HepG2 (cell line): ENCODE data around the gene FGD4. TPM values are rescaled to one million over a fixed set of nuclear protein-coding genes. Genes with fewer than 3 reads are reported as not detected.

ENCODE experiments used
- BHLHE40 ChIP-seq: IDR thresholded peaks from 2 replicates; pipeline ENCODE4 v1.6.1; 2011; ENCODE audit warnings: low read length, improper control_type of control experiment
- CC2D1A ChIP-seq: sonication (generic); formaldehyde crosslinking; IDR thresholded peaks from 2 replicates; pipeline ENCODE4 v1.8.1; 2023; ENCODE audit warnings: mild to moderate bottlenecking, missing genetic modification reagents
- DRAP1 ChIP-seq: IDR thresholded peaks from 2 replicates; pipeline ENCODE4 v1.6.1; 2016; ENCODE audit warnings: missing genetic modification reagents, missing compliant biosample characterization
- EED ChIP-seq: sonication (generic); formaldehyde crosslinking; IDR thresholded peaks from 2 replicates; pipeline ENCODE4 v1.5.0; 2020; ENCODE audit warnings: mild to moderate bottlenecking, missing genetic modification reagents
- ETV5 ChIP-seq: IDR thresholded peaks from 2 replicates; pipeline ENCODE4 v1.6.1; 2018; ENCODE audit warnings: missing biosample characterization, missing genetic modification reagents, inconsistent platforms, borderline replicate concordance
- FOXJ3 ChIP-seq: sonication (generic); formaldehyde crosslinking; IDR thresholded peaks from 2 replicates; pipeline ENCODE4 v1.4.0; 2020; ENCODE audit warnings: missing genetic modification reagents, mild to moderate bottlenecking, borderline replicate concordance
- FOXK2 ChIP-seq: fragments of 450-650 bp; IDR thresholded peaks from 2 replicates; pipeline ENCODE4 v1.6.1; 2016
- GABPA ChIP-seq, 2 experiments: IDR thresholded peaks; 2 replicates each; pipeline ENCODE4 v1.6.1; 2011 to 2016; ENCODE audit warnings: low read depth in 2 of 2, low read length in 1 of 2, missing biosample characterization in 1 of 2, missing genetic modification characterization in 1 of 2
- GTF2F1 ChIP-seq: fragments of 150-350 bp; IDR thresholded peaks from 2 replicates; pipeline ENCODE4 v1.6.1; 2014; ENCODE audit warnings: low read length
- HMG20A ChIP-seq: IDR thresholded peaks from 2 replicates; pipeline ENCODE4 v1.6.1; 2016; ENCODE audit warnings: borderline replicate concordance
- KAT8 ChIP-seq: IDR thresholded peaks from 2 replicates; pipeline ENCODE4 v1.6.1; 2016; ENCODE audit warnings: missing genetic modification reagents, missing compliant biosample characterization
- KMT2A ChIP-seq: sonication (generic); formaldehyde crosslinking; IDR thresholded peaks from 2 replicates; pipeline ENCODE4 v1.4.0; 2020; ENCODE audit warnings: missing genetic modification reagents
- LCORL ChIP-seq, 2 experiments: fragments of 450-650 bp in 1 of 2; sonication (generic) in 1 of 2; formaldehyde crosslinking in 1 of 2; IDR thresholded peaks; 2 replicates each; pipeline versions ENCODE4 v1.5.0 to v1.6.1; 2017 to 2020; ENCODE audit warnings: antibody characterized with exemption in 1 of 2, missing genetic modification reagents in 1 of 2
- MYPOP ChIP-seq: sonication (generic); formaldehyde crosslinking; IDR thresholded peaks from 2 replicates; pipeline ENCODE4 v1.8.1; 2023; ENCODE audit warnings: mild to moderate bottlenecking, moderate library complexity, missing genetic modification reagents
- NFKBIZ ChIP-seq: IDR thresholded peaks from 2 replicates; pipeline ENCODE4 v1.6.1; 2018; ENCODE audit warnings: missing genetic modification reagents, missing compliant biosample characterization
- POLR2A ChIP-seq, 2 experiments: IDR thresholded peaks; 2 replicates each; pipeline ENCODE4 v1.6.1; 2011; ENCODE audit warnings: low read depth in 2 of 2, low read length in 2 of 2, mild to moderate bottlenecking in 1 of 2, moderate library complexity in 1 of 2; ENCODE audit not compliant: insufficient read depth in 1 of 2
- POLR2G ChIP-seq: fragments of 200-400 bp; formaldehyde crosslinking; IDR thresholded peaks from 2 replicates; pipeline ENCODE4 v1.6.1; 2018; ENCODE audit warnings: mild to moderate bottlenecking, low read depth, low read length, moderate library complexity
- SMAD3 ChIP-seq: sonication (generic); formaldehyde crosslinking; IDR thresholded peaks from 2 replicates; pipeline ENCODE4 v1.4.0; 2020; ENCODE audit warnings: missing genetic modification reagents
- STAG1 ChIP-seq: sonication (generic); formaldehyde crosslinking; IDR thresholded peaks from 2 replicates; pipeline ENCODE4 v1.4.0; 2020; ENCODE audit warnings: missing genetic modification reagents
- TFAP4 ChIP-seq: sonication (generic); IDR thresholded peaks from 2 replicates; pipeline ENCODE4 v1.6.1; 2016; ENCODE audit warnings: low read depth, borderline replicate concordance
- ZBTB43 ChIP-seq: sonication (generic); formaldehyde crosslinking; conservative IDR thresholded peaks from 2 replicates; pipeline ENCODE4 v1.4.0; 2020; ENCODE audit warnings: missing genetic modification reagents
- ZFP36 ChIP-seq: fragments of 150-350 bp; IDR thresholded peaks from 2 replicates; pipeline ENCODE4 v1.6.1; 2018; ENCODE audit warnings: borderline replicate concordance, low read length, low read depth; ENCODE audit not compliant: partially characterized antibody
- ZFP41 ChIP-seq: sonication (generic); formaldehyde crosslinking; IDR thresholded peaks from 2 replicates; pipeline ENCODE4 v1.4.0; 2020; ENCODE audit warnings: mild to moderate bottlenecking, missing genetic modification reagents, borderline replicate concordance
- ZMYM2 ChIP-seq: sonication (generic); formaldehyde crosslinking; IDR thresholded peaks from 2 replicates; pipeline ENCODE4 v1.8.0; 2022; ENCODE audit warnings: mild to moderate bottlenecking, missing genetic modification reagents
- ZNF264 ChIP-seq: sonication (generic); formaldehyde crosslinking; IDR thresholded peaks from 2 replicates; pipeline ENCODE4 v1.4.0; 2020; ENCODE audit warnings: missing genetic modification reagents
- ZNF484 ChIP-seq: sonication (generic); formaldehyde crosslinking; IDR thresholded peaks from 2 replicates; pipeline ENCODE4 v1.5.1; 2020; ENCODE audit warnings: mild to moderate bottlenecking, low read depth, missing genetic modification reagents, borderline replicate concordance
- ZNF713 ChIP-seq: sonication (generic); formaldehyde crosslinking; IDR thresholded peaks from 2 replicates; pipeline ENCODE4 v1.4.0; 2020; ENCODE audit warnings: mild to moderate bottlenecking, missing genetic modification reagents
- ZSCAN29 ChIP-seq: sonication (generic); formaldehyde crosslinking; conservative IDR thresholded peaks from 2 replicates; pipeline ENCODE4 v1.4.0; 2020; ENCODE audit warnings: mild to moderate bottlenecking, missing genetic modification reagents
- polyA plus RNA-seq, 8 experiments: library from polyadenylated mRNA; depleted of rRNA in 3 of 8; stranded (reverse) in 7 of 8; unstranded in 1 of 8; fragments of >200 nt; fragmentation: Illumina TruSeq in 4 of 8; extraction: Trizol in 4 of 8; gene quantifications; 2 replicates each; pipeline versions ENCODE4 v1.2.1 to v1.2.3, GENCODE V29; 2011 to 2016; ENCODE audit warnings: low read depth in 4 of 8, missing spikeins in 1 of 8, mixed read lengths in 1 of 8; ENCODE audit not compliant: insufficient read depth in 1 of 8
- total RNA-seq, 5 experiments: library from RNA; depleted of rRNA; stranded (reverse); fragments of >200 nt; fragmentation: Illumina TruSeq; extraction: Trizol; gene quantifications; 2 replicates each; pipeline ENCODE4 v1.2.3, GENCODE V29; 2016; ENCODE audit warnings: low read depth in 1 of 5

FGD4 gene
- total and polyA plus RNA-seq, 2 of the 13 experiments (the other 11 are each of a cell fraction or from before 2014, with no cell fraction given) = 4.6 to 6.6 TPM

GRCh38 chr12:32533971-32534590, 134.7 kb downstream of the FGD4 start (continued):
- TF ChIP-seq ZSCAN29 (CRISPR knock-in tag) = 0 out of 2 replicates have a peak, but pooled peaks have one; percentile 29
- peak; percentile 56; the same call in 1 of the 2 replicates for TF ChIP-seq KMT2A (CRISPR knock-in tag)
- peak; percentile 26; the same call in 1 of the 2 replicates for TF ChIP-seq ZMYM2
- TF ChIP-seq FOXK2 = peak; percentile 87
- peak; percentile 57 to 66 for TF ChIP-seq POLR2A (IDR thresholded peaks at IDR 0.05; ENCODE audit: insufficient read depth in 1 of 2, low read depth in 2 of 2, low read length in 2 of 2)
- TF ChIP-seq POLR2G = peak; percentile 45; the same call in 1 of the 2 replicates
- peak; percentile 48; the same call in 1 of the 2 replicates for TF ChIP-seq MYPOP (CRISPR knock-in tag)
- peak; percentile 36; the same call in 1 of the 2 replicates for TF ChIP-seq ZNF264
- TF ChIP-seq DRAP1 = peak; percentile 81
- TF ChIP-seq SMAD3 (CRISPR knock-in tag) = no peak
- TF ChIP-seq BHLHE40 = 0 out of 2 replicates have a peak, but pooled peaks have one; percentile 34
- no peak for TF ChIP-seq LCORL (IDR thresholded peaks at IDR 0.05)
- TF ChIP-seq LCORL (CRISPR knock-in tag; IDR thresholded peaks at IDR 0.05) = peak; percentile 79; the same call in 1 of the 2 replicates
- TF ChIP-seq STAG1 (CRISPR knock-in tag) = no peak
- TF ChIP-seq ZBTB43 (CRISPR knock-in tag) = 0 out of 2 replicates have a peak, but pooled peaks have one; percentile 32
- TF ChIP-seq NFKBIZ (CRISPR knock-in tag) = peak; percentile 86; the same call in 1 of the 2 replicates
- TF ChIP-seq KAT8 (CRISPR knock-in tag) = peak; percentile 56; the same call in 1 of the 2 replicates
- no peak for TF ChIP-seq ZNF713 (CRISPR knock-in tag)
- peak; percentile 45; the same call in 1 of the 2 replicates for TF ChIP-seq ETV5 (CRISPR knock-in tag)
- TF ChIP-seq ZFP36 = peak; percentile 72
- TF ChIP-seq CC2D1A (CRISPR knock-in tag) = no peak
- TF ChIP-seq GABPA (IDR thresholded peaks at IDR 0.05; ENCODE audit: low read depth, low read length) = no peak
- 0 out of 2 replicates have a peak, but pooled peaks have one; percentile 6 for TF ChIP-seq GABPA (CRISPR knock-in tag; IDR thresholded peaks at IDR 0.05; ENCODE audit: low read depth)
- peak; percentile 67; the same call in 1 of the 2 replicates for TF ChIP-seq FOXJ3 (CRISPR knock-in tag)
- TF ChIP-seq ZNF484 (CRISPR knock-in tag) = no peak
- peak; percentile 65; the same call in 1 of the 2 replicates for TF ChIP-seq HMG20A (CRISPR knock-in tag)
- no peak for TF ChIP-seq GTF2F1
- TF ChIP-seq TFAP4 = peak; percentile 65; the same call in 1 of the 2 replicates
- no peak for TF ChIP-seq ZFP41 (CRISPR knock-in tag)
- TF ChIP-seq EED (CRISPR knock-in tag) = no peak
